Muscle of leg (tissue), 11 donors: ENCODE results near the gene ZBTB7C. TPM values are rescaled to one million over a fixed set of nuclear protein-coding genes. Genes with fewer than 3 reads are reported as not detected.

Experiments used
- DNase-seq: peaks from one replicate; pipeline ENCODE4 v3.0.0; 2013
- H3K27ac ChIP-seq: one replicate; pipeline ENCODE4 v1.5.1; 2013; ENCODE audit warnings: mild to moderate bottlenecking, low read length, control low read depth
- H3K27me3 ChIP-seq: one replicate; pipeline ENCODE4 v1.6.1; 2013; ENCODE audit warnings: low read length; ENCODE audit not compliant: control insufficient read depth, insufficient read depth
- H3K36me3 ChIP-seq: one replicate; pipeline ENCODE4 v1.6.1; 2013; ENCODE audit warnings: low read length; ENCODE audit not compliant: control insufficient read depth, insufficient read depth
- H3K4me1 ChIP-seq: one replicate; pipeline ENCODE4 v1.6.1; 2013; ENCODE audit warnings: low read length; ENCODE audit not compliant: control insufficient read depth, insufficient read depth
- H3K4me3 ChIP-seq: one replicate; pipeline ENCODE4 v1.5.1; 2013; ENCODE audit warnings: low read length, control low read depth
- H3K9me3 ChIP-seq: replicated peaks from 2 replicates; pipeline ENCODE4 v1.6.1; 2013; ENCODE audit warnings: low read depth, low read length; ENCODE audit not compliant: control insufficient read depth
- WGBS: methylation state at CpG from one replicate; pipeline ENCODE4 v1.1.5; 2013; ENCODE audit warnings: missing lambda C conversion rate; ENCODE audit not compliant: insufficient coverage; 5-methylcytosine and 5-hydroxymethylcytosine counted together
- polyA plus RNA-seq, 8 donors: library from polyadenylated mRNA; unstranded; fragments of 120-200 nt; gene quantifications; one replicate each; pipeline versions ENCODE4 v1.2.1 to v1.2.3, GENCODE V29; 2013; ENCODE audit warnings: inconsistent platforms in 1 of 8, low replicate concordance in 1 of 8; ENCODE audit not compliant: insufficient read length in 8 of 8, insufficient read depth in 1 of 8
- total RNA-seq: library from RNA; stranded (reverse); fragments of 120-200 nt; gene quantifications from one replicate; pipeline ENCODE4 v1.2.4, GENCODE V29; 2013

Gene ZBTB7C
- total and polyA plus RNA-seq, 9 donors: 2.8 to 5.6 (median 4.1) TPM

- Histone ChIP-seq H3K27me3 (peaks cover 2% of the 10 kb centered on the region), H3K36me3 (no peaks in the 10 kb centered on the region), H3K27ac (no peak overlapping the region), H3K9me3 (peaks cover 3% of the 10 kb centered on the region), H3K4me3 (no peak overlapping the region), H3K4me1 (no peaks in the 10 kb centered on the region)
- no peak for DNase-seq
- WGBS: 49% methylated on average over 7 of the region's 10 CpGs
Observed at GRCh38 chr18:48201337-48202005, 207.7 kb downstream of the ZBTB7C start.

DNA sequence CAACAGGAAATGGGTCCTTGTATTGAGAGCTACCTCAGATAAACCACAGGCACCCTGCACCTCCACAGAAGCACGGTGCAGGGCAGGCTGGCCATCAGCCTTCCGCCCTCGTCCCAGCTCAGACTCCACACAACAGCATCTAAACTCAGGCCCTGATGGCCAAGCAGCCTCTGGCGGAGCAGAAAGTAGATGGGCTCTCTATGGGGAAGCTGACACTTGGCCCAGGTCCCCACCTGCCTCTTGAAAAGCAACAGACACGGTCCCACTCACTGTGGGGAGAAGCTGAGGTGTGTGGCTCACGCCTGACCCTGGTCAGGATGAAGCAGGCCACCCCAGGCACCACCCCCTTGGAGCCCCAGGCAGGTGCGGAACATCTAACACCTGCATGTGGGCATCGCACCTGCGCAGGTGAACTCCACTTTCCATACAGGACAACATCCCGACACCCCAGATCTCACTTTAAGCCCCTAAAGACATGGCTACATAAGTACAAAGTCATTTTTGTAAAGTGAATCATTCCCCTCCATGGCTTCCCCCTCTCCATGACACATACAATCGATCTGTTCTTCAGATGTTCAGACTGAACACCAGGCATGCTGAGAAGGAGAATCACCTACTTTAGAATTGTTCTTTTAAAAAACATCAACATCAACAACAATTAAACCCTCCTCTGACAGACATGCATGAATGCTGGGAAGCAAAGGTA is 208.4 kb downstream of the ZBTB7C start:
- no peaks in the 10 kb centered on the region for H3K36me3 ChIP-seq
- peaks cover 3% of the 10 kb centered on the region for H3K9me3 ChIP-seq
- H3K4me3 ChIP-seq: no peak overlapping the region
- H3K27ac ChIP-seq: no peak overlapping the region
- DNase-seq: no peak
- H3K4me1 ChIP-seq: no peaks in the 10 kb centered on the region
- 81% methylated on average over 7 of the region's 11 CpGs for WGBS
- H3K27me3 ChIP-seq: peaks cover 2% of the 10 kb centered on the region

DNA sequence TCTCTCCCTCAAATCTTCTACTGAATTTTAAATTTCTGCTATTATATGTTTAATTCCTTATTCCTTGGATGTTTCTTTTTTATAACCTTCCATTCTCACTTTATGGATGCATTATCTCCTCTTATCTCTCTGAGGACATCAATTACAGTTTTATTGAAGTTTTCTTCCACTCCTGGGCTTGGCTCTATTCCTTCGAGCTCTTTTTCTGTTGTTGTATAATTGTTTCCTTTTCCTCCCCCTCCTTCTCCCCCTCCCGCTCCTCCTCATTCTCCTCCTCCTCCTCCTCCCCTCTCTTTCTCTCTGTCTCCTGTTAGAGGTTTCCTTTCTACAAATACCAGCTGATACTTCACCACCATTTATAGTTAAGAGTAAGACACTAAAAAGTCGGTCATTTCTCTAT is 209.8 kb downstream of the ZBTB7C start:
- no peak for DNase-seq
- H3K36me3 ChIP-seq: no peaks in the 10 kb centered on the region
- peaks cover 3% of the 10 kb centered on the region for H3K9me3 ChIP-seq
- H3K27ac ChIP-seq: no peak overlapping the region
- H3K4me3 ChIP-seq: no peak overlapping the region
- H3K4me1 ChIP-seq: peaks cover 5% of the 10 kb centered on the region
- WGBS: no CpG with 5 or more reads among the region's 3 CpGs
- H3K27me3 ChIP-seq: peaks cover 2% of the 10 kb centered on the region

- peaks cover 2% of the 10 kb centered on the region for H3K27me3 ChIP-seq
- DNase-seq: no peak
- peaks cover 16% of the 10 kb centered on the region for H3K4me1 ChIP-seq
- no peak overlapping the region for H3K4me3 ChIP-seq
- WGBS: no CpG with 5 or more reads among the region's 2 CpGs
- H3K36me3 ChIP-seq: no peaks in the 10 kb centered on the region
- H3K27ac ChIP-seq: no peak overlapping the region
- peaks cover 3% of the 10 kb centered on the region for H3K9me3 ChIP-seq
Observed at GRCh38 chr18:48197819-48198218, 211.4 kb downstream of the ZBTB7C start.

DNA sequence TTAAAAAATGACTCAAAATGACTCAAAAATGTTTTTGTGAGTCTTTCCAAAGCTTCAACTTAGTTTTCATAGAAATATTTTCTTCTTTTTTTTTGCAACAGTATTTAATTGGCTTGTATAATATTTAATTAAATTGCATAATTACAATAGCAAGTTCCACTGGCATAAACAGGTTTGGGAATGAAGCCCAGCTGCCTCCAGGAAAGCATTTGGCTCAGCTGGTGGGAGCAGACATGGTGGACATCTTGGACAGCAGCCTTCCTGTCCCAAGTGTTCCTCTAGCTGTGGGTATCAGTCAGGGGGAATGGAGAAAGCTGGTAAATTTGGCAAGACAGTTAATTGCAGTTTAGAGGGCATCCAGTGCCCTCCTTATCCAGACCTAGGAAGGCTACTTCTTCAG is 213.4 kb downstream of the ZBTB7C start:
- no peak overlapping the region for H3K4me3 ChIP-seq
- peaks cover 2% of the 10 kb centered on the region for H3K27me3 ChIP-seq
- H3K4me1 ChIP-seq: peaks cover 26% of the 10 kb centered on the region
- peaks cover 3% of the 10 kb centered on the region for H3K9me3 ChIP-seq
- DNase-seq: no peak
- H3K27ac ChIP-seq: no peak overlapping the region
- H3K36me3 ChIP-seq: no peaks in the 10 kb centered on the region

DNA sequence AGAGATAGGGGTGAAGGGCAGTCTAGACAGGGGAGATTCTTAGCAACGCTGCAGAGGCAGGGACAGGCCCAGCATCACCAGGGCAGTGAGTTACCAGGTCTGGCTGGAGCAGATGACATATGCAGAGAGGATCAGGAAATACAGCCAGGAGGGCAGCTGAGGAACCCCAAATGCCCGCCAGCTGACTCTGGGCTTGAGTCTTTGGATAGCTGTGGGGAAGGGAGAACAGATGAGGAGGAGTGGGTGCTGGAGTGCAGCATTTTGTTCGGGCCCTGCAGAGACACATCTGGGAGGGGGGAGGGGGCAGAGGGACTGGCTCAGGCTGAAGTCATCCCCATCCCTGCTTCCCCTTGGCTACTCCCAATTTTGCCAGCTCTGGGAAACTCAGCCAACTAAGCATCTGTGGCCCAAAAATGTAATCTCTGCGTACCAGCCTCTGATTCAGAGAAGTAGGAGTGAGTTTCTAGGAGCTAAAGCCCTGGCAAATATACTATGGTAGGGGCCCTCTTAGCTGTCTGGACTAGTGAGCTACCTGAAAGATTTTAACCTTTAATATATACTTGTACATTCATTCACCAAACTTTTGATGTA is 214.5 kb downstream of the ZBTB7C start:
- Histone ChIP-seq H3K36me3 (no peaks in the 10 kb centered on the region), H3K9me3 (peaks cover 3% of the 10 kb centered on the region), H3K4me1 (peaks cover 28% of the 10 kb centered on the region), H3K4me3 (no peak overlapping the region), H3K27ac (peak overlapping the region; percentile 13), H3K27me3 (peaks cover 2% of the 10 kb centered on the region)
- 75% methylated on average over 2 of the region's 4 CpGs for WGBS
- peak; percentile 66 for DNase-seq

DNA sequence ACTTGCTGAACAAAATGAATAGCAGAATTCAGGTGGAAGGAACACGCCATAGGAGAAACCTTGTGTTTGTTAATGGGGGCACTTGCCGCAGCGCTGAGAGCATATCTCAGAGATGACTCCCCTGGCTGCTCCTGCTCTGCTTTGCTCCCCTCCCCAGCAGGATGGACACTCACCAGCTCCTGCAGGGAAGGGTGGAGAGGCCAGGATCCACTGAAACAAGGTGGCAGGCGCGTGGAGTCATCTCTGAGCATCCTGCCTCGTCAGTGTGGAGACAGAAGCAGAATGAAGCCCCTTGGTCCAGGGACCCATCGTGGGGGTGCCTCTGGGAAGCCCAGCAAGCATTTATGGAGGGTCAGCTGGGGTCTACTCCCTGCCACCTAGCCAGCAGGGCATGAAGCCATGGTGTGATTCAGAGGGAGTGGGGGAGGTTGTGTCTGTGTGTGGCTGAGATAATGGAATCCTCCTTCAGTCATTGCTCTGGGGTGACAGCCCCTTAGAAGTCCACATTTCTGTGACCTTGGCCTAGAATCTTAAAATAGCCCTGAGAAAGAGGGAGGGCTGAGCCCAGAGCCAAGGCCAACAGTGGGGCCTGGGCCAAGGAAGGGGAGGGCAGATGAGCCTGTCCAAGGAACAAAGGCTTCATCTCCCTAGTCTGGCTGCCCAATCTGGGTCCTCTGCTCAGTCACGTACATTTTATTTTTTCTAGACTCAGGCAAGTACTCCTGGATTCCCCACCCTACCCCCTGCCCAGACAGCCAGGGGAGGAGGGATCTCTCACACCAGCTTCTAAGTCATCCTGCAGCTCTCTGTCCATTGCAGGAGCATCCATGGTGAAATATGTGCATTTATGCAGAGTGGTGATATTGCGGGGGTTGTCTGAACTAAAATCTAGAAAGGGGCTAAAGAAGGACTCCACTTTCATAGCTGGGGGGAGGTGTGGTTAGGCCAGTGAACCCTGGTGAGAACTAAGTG is 215.4 kb downstream of the ZBTB7C start:
- H3K9me3 ChIP-seq: peaks cover 3% of the 10 kb centered on the region
- H3K27me3 ChIP-seq: peaks cover 2% of the 10 kb centered on the region
- H3K36me3 ChIP-seq: no peaks in the 10 kb centered on the region
- H3K4me3 ChIP-seq: no peak overlapping the region
- no peak overlapping the region for H3K27ac ChIP-seq
- peak; percentile 28 for DNase-seq
- H3K4me1 ChIP-seq: peaks cover 29% of the 10 kb centered on the region
- 86% methylated on average over 7 of the region's 9 CpGs for WGBS

GRCh38 chr18:48192542-48192941 is 216.6 kb downstream of the ZBTB7C start:
- Histone ChIP-seq H3K36me3 (no peaks in the 10 kb centered on the region), H3K4me1 (peaks cover 29% of the 10 kb centered on the region), H3K27me3 (peaks cover 2% of the 10 kb centered on the region), H3K9me3 (peaks cover 3% of the 10 kb centered on the region), H3K4me3 (no peak overlapping the region), H3K27ac (no peak overlapping the region)
- 85% methylated on average over 6 of the region's 8 CpGs for WGBS
- DNase-seq: no peak

- H3K4me1 ChIP-seq: peaks cover 34% of the 10 kb centered on the region
- H3K36me3 ChIP-seq: no peaks in the 10 kb centered on the region
- no peaks in the 10 kb centered on the region for H3K9me3 ChIP-seq
- peak overlapping the region; percentile 35 for H3K27ac ChIP-seq
- 67% methylated on average over 3 of the region's 3 CpGs for WGBS
- H3K27me3 ChIP-seq: no peaks in the 10 kb centered on the region
- DNase-seq: peak; percentile 67
- no peak overlapping the region for H3K4me3 ChIP-seq
Observed at GRCh38 chr18:48191494-48191893, 217.7 kb downstream of the ZBTB7C start.
